Endothelial cell of hepatic sinusoid (primary cell): ENCODE results near the gene ROM1.
"Not testable (repeated sequence)": the region's sequence is repeated elsewhere in the genome, so short reads cannot be mapped to it uniquely, and the experiment has no call there.

Experiments used
- in situ Hi-C: cut with HindIII; loops from 2 replicates; pipeline ENCODE4 v1.10.0; 2017; ENCODE audit warnings: low sequenced_read_pairs

Gene ROM1

GRCh38 chr11:62607714-62608113, 5.3 kb upstream of the ROM1 start:
- in situ Hi-C loops: no loop called here

- in situ Hi-C loops: no loop called here
Observed at GRCh38 chr11:62608776-62609175, 4.3 kb upstream of the ROM1 start.

GRCh38 chr11:62610403-62610802, 2.7 kb upstream of the ROM1 start:
- in situ Hi-C loops: no loop called here

GRCh38 chr11:62610814-62611704, 2.0 kb upstream of the ROM1 start:
- in situ Hi-C loops: no loop called here

DNA sequence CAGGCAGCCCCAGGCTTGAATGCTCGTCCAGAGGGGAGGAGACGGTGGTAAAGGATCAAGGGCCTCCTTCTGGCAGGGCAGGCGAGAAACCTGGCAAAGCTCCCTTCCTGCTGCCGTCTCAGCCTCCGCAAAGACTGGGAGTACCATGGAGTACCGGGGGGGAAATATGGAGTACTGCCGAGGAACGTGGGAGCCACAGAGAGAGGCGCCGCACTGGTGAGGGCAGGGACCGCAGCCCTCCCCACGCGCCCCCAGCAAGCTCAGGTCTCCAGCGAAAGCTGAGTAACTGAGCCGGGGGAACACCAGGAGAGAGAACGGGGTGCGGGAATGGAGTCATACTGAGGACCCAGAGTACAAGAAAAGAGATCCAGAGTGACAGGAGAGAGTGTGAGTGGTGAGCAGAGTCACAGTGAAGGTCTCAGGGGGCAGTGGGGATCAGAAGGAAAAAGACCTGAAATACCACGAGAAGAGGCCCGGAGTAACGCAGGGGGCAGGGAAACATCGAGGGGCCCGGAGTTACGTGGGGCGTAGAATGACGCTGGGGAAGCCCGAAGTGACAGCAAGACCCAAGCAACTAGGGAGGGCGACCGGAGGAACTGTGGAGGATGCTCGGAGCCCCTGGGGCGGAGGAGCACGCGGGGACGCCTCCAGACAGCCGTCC, 1.2 kb upstream of the ROM1 start:
- in situ Hi-C loops: no loop called here

DNA sequence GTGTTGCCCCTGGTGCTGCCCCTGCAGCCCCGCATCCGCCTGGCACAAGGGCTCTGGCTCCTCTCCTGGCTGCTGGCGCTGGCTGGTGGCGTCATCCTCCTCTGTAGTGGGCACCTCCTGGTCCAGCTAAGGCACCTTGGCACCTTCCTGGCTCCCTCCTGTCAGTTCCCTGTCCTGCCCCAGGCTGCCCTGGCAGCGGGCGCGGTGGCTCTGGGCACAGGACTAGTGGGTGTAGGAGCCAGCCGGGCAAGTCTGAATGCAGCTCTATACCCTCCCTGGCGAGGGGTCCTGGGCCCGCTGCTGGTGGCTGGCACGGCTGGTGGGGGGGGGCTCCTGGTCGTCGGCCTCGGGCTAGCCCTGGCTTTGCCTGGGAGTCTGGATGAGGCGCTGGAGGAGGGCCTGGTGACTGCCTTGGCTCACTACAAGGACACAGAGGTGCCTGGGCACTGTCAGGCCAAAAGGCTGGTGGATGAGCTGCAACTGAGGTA, 278 bp downstream of the ROM1 start:
- in situ Hi-C loops: no loop called here

GRCh38 chr11:62614275-62614674, 1.2 kb downstream of the ROM1 start:
- in situ Hi-C loops: no loop called here

DNA sequence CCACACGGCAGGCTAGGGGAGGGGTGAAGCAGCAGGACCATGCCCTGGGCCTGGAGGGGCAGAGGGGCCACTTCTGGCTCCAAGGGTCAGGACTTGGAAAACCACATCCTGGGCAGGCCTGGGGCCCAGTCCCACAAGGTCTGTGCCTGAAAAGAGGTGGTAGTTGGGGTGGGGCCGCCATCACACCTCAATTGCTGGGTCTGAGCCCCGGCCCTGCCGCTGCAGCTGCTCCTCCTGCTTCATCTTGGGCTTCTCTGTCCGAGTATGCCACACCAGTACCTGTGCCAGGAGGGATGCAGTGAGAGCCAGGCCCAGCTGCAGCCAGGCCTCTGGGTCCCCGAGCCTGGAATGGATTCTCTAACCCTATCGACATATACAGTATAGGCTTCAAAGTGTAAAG, 2.5 kb downstream of the ROM1 start:
- in situ Hi-C loops: no loop called here

GRCh38 chr11:62616957-62617356, 3.9 kb downstream of the ROM1 start:
- in situ Hi-C loops: not testable (repeated sequence)

DNA sequence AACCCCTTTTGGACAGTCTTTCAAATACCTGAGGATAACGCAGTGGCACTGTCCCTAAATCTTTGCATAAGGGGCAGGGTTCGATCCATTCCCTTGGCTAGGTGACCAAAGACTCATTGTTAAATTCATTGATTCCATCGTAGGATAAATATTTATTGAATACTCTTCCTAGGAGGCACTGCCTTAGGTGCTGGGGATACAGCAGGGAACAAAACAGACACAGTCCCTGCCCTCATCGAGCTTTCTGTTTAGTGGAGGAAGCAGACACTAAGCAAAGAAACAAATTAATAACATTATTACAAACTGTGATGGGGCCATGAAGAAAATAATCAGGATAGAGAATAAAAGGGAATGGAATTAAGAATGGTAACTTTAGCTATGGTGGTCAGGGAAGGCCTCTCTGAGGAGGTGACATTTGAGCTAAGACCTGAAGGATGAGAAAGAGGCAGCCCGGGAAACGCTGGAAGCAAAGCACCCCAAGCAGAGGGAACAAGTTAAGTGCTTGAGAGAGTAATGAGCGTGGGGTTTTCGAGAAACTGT, 8.0 kb downstream of the ROM1 start:
- in situ Hi-C loops: no loop called here

DNA sequence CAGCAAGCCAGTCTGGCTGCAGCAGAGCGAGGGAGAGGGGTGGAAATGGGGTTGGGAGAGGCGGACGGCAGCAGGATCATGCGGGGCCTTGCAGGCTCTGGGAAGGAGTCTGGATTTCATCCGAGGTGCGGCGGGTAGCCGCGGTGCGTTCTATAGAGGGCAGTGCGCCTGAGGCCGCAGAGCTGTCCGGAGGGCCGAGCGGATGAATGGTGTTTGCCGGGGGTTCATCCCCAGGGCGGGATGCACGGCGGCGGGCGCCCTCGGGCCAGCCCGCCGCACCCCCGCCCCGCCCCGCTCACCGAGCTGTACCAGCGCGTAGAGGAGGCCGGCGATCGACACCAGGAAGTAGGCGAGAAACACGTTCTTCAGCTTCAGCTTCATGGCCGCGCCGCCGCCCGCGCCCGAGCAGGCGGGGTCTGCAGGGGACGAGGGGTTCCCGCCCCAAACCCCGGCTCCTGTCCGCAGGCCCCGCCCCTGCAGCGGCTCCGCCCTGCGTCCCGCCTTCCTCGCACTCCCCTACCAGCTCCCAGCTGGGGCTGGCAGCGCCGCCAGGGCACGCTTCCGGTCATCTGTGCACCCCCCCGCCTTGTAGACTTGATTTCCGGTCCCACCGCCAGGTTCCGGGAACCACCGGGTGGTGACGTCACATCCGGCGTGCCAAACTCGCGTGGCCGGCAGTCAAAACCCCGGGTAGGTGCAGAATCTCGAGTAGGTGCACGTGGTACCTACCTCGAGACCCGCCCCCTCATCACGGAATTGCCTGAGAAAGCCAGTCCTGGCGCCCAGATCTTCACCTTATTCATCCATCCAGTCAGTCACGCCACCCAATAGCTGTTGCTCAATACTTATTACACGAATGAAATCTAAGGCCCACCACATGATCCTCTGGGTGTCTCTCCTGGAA, 8.8 kb downstream of the ROM1 start, which contains the start of gene B3GAT3:
Gene B3GAT3, minus strand, starts transcription at position 420 of the 904 bp plus-strand sequence. Its CDS starts 39 bp downstream, at position 381.
- in situ Hi-C loops: no loop called here

GRCh38 chr11:62622476-62623089, 9.5 kb downstream of the ROM1 start:
- in situ Hi-C loops: no loop called here

DNA sequence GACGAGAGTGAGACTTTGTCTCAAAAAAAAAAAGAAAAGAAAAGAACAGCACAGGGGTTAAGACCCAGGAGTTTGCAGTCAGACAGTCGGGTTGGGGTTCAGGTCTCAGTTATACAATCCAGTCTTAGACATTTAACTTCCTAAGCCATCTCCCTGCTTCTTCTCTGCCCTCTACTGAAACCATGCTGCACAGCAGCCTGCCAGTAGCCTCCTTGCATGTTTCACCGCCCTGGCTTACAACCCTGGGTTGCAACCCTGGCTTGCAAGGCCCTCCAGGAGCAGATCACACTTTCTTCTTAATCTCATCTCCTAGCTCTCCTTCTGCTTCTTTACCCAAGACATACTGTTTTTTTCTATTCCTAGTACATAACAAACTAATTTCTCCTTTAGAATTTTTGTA, 14.7 kb downstream of the ROM1 start:
- in situ Hi-C loops: no loop called here

- in situ Hi-C loops: loop anchor here (10.0 kb wide), 3 partner anchors 48 to 208 kb away; no protein-coding TSS in a partner anchor
Observed at GRCh38 chr11:62632492-62632891, 19.4 kb downstream of the ROM1 start.

DNA sequence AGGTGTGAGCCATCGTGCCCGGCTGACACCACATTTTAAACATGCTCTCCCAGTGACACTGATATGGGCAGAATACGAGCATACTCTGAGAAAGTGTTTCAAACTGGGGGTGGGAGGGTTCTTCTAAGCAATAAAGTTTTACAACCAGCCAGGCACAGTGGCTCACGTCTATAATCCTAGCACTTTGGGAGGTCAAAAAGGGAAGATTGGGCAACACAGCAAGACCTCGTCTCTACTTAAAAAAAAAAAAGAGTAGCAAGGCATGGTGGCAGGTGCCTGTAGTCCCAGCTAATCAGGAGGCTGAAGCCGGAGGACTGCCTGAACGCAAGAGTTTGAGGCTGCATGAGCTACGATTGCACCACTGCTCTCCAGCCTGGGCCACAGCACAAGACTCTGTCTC, 31.2 kb downstream of the ROM1 start:
- in situ Hi-C loops: no loop called here

DNA sequence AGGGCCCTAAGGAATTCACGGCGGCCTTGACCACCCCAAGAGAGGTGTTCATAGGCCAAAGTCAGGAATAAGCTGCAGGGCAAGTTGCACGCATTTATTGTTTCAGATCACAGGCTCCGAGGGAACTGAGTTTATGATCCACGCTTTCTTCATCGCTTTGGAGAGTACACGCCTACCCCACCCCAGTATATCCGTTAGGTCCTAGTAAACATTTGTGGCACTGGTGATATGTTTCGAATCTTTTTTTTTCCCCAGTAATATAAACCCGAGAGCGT, 32.6 kb downstream of the ROM1 start:
- in situ Hi-C loops: no loop called here

GRCh38 chr11:62645946-62646824, 33.1 kb downstream of the ROM1 start, which contains the start of gene GANAB:
Gene GANAB, minus strand, starts transcription at chr11:62646613. Its CDS starts 14 bp downstream, at chr11:62646599.
- in situ Hi-C loops: no loop called here

DNA sequence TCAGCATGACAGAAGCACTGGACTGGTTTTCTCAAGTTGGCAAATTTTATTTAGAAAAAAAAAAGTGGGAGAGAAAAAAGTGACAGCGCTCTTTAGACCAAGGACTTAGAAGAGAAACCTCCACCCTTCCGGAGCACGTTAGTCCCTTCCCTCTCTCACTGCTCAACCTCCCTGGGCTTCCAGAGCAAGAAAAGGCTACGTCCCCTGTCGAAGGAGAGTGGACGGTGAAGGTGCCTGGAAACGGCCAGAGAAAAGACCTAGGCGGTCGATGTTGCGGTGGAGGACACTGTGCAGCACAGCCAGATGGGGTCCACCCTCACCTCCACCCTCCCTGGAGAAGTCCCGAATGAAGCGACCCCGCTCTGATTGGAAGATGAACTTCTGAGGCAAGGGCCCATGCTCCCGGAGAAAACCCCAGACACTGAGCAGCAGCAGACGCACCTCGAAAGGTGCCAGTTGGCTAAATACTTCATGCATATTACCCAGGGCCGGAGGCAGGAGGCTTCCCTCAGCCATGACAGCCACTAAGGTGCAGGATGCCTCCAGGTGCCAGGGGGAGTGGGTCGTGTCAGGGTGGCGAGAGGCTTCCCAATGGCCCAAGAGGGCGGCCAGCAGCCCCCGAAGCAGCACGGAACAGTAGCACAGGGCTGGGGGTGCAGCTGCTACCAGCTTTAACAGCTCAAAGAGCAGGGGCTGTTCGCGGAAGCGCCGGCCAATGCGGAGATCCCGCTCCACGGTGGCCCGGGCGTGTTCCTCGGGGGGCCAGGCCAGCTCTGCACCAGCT, 34.0 kb downstream of the ROM1 start:
- in situ Hi-C loops: no loop called here

GRCh38 chr11:62647609-62648005, 34.5 kb downstream of the ROM1 start:
- in situ Hi-C loops: no loop called here
